ACHN (cell line): ENCODE data around the gene DUSP5.
A peak's percentile ranks its signal among the peaks of the same experiment; 100 is the strongest.

Experiments
- DNase-seq: peaks from one replicate; pipeline ENCODE4 v3.0.0-alpha.2; 2015
- in situ Hi-C: cut with HindIII; loops from 2 replicates; pipeline ENCODE4 v1.10.0; 2017; ENCODE audit warnings: low sequenced_read_pairs, low pct_ligation_motif_present, low pct_unique_long_range_greater_than_20kb

The DUSP5 gene

DNA sequence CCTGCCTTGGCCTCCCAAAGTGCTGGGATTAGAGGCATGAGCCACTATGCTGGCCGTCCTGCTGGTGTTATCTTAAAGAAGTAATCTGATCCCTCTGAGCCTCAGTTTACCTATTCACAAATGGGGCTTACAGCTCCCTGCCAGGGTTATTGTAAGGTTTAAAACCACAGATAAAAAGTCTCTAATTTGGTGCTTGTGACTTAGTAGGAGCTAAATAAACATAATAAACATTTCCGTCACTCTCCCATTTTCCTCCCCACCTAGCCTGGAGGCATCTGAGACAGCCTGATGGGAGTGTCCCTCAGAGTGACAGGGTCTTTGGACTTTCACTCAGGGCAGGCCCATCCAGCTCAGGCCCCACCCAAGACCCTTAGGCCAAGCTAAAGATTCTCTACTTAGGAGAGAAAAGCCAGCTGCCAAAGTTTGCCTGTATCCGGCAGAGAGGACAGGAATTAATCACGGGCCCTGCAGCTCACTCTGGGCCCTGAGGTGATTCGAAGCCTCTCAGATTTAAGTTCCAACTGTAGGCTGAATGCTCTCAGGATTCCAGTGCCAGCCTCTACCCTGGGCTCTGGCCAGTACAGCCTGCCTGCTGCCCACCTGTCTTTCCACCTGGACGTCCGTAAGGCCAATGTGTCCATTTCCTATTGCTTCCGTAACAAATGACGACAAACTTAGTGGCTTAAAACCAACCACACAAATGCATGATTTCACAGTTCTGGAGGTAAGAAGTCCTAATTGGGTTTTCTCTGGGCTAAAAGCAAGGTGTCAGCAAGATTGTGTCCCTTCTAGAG, 21.8 kb upstream of the DUSP5 start:
- in situ Hi-C loops, result no loop called here
- DNase-seq, result no peak

GRCh38 chr10:110479710-110480109, 18.0 kb upstream of the DUSP5 start:
- no peak for DNase-seq
- in situ Hi-C loops, result no loop called here

DNA sequence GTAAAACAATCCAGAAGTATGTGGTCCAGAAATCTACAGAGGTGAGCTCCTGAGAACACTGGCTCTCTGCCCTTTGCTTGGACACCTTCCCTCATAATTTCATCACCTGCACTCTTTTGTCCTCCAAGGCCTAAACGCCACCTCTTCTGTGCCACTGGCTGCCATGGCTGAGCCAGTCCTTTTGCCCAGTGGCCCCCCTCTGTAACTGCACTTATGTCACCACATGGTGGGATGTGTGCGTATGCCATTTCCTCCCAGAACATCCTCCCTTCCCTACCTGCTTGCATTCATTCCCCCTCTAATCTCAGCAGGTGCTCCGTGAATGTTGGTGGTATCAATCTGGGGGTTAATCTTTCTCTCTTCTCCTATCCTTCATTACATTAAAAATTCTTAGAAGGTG, 17.3 kb upstream of the DUSP5 start:
- no peak for DNase-seq
- in situ Hi-C loops, result no loop called here

DNA sequence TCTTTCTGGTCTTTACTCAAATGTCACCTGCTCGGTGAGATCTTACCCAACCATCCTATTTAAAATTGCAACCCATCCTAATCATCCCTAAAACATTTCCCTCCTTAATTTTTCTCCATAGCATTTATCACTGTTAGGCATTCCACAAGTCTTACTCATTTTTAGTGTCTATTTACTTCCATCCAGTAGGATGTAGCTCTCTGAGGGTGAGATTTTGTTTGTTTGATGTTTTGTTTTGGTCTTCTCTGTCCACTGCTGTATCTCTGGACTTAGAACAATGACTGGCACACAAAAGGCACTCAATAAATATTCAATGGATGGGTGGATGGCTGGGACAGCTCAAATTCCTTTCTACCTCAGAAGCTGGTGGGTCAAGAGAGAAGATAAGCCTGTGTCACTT, 15.8 kb upstream of the DUSP5 start:
- in situ Hi-C loops, result no loop called here

DNA sequence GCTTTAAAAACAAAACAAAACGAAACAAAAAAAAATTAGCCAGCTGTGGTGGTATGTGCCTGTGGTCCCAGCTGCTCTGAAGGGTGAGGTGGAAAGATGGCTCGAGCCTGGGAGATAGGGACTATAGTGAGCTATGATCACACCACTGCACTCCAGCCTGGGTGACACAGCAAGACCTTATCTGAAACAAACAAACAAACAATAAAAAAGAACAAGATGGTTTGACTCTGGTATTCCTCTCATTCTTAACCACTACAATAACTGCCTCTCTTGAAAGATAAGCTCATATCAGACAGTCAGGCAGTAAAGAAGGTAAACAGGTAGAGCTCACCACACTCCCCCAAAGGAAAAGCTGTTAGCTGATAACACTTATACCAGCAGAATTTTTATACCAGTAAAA, 14.1 kb upstream of the DUSP5 start:
- DNase-seq, result no peak
- in situ Hi-C loops, result no loop called here

More for the DNA sequence above, 15.8 kb upstream of the DUSP5 start:
- no peak for DNase-seq

DNA sequence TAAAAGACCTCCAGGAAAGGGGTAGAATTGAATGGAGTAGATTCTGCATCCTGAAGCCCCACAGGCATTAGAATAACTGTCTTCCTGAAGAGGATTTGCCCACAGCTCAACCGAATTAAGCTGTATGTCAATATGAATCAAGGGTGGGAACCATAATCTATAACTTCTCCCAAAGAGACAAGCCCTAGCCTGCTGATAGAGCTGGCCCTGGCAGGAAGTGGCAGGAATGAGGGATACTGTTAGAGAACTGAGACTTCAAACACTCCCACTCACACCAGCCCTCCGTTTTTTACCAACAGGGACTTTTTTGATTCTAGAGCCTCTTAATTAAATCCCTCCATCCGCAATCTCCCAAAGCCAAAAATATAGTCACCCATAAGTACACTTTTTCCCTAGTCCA, 12.2 kb upstream of the DUSP5 start:
- no peak for DNase-seq
- in situ Hi-C loops, result no loop called here

GRCh38 chr10:110486680-110487410, 10.9 kb upstream of the DUSP5 start:
- peak; percentile 50 for DNase-seq
- in situ Hi-C loops, result no loop called here

DNA sequence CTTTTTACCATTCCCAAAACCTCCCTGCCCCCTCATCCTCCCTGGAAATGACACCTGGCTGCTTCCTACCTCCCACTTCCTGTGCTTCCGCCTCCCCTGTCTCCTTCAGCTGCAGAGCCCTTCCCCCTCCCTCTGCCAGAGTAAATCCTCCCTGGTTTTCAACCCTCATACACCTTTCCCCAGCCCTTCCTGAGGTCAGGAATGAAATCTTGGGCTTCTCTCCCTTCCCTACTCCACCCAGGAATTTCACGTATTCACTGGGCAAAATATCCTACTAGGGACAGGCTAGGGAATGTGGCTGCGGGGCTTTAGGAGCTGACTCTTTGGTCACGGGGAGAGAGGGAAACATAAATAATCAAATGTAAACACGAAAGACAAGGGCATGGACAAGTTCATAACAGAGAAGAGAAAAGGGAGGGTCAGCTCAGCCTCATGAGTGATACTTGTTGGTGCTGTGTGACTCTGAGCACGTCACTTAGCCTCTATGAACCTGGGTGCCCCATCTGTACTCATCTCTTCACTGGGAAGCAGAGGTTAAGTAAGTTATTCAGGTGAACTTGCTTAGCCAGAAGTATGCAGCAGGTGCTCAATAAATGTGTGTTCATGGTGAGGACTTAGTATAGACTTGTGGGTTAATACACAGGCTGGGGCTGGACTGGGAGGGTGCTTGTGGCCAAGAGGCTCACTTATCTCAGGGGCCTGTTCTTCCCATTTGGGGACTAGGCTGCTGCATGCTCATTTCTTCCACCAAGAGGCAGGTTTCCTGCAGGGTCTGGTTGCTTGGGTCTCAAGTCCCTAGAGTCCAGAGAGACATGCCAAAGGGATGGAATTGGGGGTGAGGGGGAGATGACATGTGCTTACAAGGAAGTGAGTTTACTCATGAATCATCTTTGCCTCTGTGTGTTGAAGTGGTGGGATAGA, 10.0 kb upstream of the DUSP5 start:
- DNase-seq, result no peak
- in situ Hi-C loops, result no loop called here

- no peak for DNase-seq
- in situ Hi-C loops, result no loop called here
These were observed 9.4 kb upstream of the DUSP5 start for GRCh38 chr10:110488332-110488681.

GRCh38 chr10:110488940-110489339, 8.8 kb upstream of the DUSP5 start:
- DNase-seq, result no peak
- in situ Hi-C loops, result no loop called here

DNA sequence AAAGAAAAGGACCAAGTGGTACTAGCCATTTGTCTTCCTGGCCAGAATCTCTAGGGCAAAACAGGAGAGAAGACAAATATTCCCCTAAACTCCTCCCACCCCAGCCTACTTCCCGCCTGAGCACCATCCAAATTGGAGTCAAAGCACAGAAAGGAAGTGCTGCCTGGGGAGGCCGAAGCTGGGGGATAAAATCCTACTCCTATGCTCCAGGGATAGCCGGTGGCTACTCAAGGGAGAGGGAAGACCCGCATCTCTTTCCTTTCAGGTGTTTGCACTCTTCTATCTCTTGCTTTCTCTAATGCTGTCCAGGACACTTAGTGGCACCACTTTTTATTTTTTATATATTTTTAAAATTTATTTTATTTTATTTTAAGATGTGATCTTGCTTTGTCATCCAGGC, 7.1 kb upstream of the DUSP5 start:
- in situ Hi-C loops, result no loop called here
- no peak for DNase-seq

GRCh38 chr10:110491346-110491745, 6.4 kb upstream of the DUSP5 start:
- no peak for DNase-seq
- in situ Hi-C loops, result no loop called here

DNA sequence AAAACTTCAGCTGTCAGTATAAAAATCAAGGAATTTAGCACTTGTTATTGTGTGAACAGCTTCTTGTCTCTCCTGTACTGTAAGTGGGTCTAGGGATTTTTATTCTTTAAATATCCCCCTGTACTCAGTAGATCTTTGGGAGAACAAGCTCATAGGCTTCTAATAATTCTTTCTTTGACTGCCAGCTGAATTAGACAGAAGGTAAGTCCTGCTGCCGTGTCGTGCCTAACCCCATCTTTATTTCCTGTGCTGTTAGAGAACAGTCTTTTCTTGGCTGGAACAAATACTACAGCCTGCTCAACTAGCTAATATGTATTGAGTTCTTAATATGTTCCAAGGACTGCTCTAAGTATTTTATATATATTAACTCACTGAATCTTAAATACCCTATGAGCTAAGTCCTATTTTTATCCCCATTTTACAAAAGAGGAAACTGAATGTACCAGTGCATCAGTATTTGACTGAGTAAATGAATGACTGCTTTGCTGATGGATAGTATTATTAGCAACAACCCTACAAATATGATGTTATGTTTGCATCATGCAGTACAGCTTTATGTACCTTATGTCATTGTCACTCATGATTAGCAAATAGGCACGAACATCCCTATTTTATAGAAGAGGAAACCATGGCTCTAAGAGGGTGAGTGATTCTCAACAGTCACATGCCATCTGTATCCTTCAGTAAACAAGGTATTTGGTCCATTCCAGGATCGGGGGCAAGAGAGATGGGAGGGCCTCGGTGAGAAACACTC, 5.5 kb upstream of the DUSP5 start:
- DNase-seq, result no peak
- in situ Hi-C loops, result no loop called here

DNA sequence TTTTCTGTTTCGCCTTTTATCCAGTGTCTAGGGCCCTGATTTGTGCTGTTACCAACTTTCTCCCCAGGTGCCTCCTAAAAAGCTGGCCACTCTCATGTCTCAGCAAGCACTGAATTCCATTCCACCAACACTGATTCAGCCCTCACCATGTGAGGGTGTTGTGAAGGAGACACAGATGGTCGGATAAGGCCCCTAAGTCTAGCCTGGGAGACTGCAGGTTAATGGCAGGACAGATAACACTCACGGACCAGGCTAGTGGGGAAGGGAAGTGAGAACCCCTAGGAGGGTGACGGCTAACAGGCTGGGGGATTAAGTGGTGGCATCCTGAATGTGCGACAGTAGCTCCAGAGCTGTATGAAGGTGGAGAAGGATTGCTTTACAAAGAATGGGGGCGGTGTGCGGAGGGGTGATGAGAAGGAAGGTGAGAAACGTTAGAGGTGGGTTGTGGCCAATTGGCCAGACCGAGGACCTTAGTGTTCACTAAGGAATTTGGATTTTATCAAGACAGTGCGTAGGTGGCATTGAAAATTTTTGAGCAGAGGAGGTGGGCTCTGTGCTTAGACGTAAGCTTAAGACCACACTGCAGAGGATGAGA, 3.8 kb upstream of the DUSP5 start:
- no peak for DNase-seq
- in situ Hi-C loops, result no loop called here

DNA sequence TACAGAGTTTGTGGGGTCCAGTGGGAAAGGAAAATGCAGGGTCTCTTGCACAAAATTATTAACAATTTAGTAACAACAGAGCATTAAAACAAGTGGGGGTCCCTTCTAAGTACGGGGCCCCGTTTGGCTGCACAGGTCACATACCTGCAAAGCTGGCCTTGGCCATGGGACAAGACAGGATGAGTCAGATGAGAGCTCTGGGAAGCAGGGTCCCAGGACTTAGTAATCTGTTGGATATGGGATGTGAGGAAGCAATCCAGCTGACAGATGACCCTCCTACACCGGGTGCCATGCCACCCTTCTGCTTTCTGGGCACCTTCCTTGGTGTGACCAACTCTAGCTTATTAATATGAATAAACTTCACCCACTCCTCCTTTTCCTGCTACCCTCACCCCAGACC, 3.2 kb upstream of the DUSP5 start:
- no peak for DNase-seq
- in situ Hi-C loops, result no loop called here

- no peak for DNase-seq
- in situ Hi-C loops, result no loop called here
These were observed 1.8 kb upstream of the DUSP5 start for GRCh38 chr10:110495731-110496552.
